GM21423 (cell line): Measurements from ENCODE around the gene EXOC3.
A peak's percentile ranks its signal among the peaks of the same experiment; 100 is the strongest.

Experiments used
- ATAC-seq: cut with Tn5 transposase; IDR thresholded peaks from one replicate; pipeline ENCODE4 v1.9.1; 2021; ENCODE audit warnings: mild to moderate bottlenecking, moderate library complexity; ENCODE audit not compliant: unreplicated experiment

The EXOC3 gene

DNA sequence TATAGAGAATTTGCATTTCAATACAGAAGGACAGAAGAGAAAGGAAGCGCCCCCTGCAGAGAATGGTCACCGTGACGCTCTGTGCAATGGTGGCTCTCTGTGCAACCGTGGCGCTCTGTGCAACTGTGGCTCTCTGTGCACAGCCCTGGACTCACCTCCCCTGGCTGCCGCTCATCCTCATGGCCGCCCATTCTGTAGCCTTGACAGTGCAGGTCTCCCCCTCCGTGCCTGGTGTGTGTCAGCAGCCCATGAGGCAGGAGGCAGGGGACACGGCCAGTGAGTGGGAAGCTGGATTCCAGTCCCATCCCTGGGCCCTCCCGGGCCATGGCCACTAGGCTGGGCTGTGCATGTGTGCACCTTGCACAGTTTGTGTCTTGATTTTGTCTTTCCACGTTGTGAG, 12.0 kb downstream of the EXOC3 start:
- no peak for ATAC-seq

GRCh38 chr5:455806-456205, 12.8 kb downstream of the EXOC3 start:
- no peak for ATAC-seq

- no peak for ATAC-seq
Observed at GRCh38 chr5:456351-457194, 13.6 kb downstream of the EXOC3 start.

GRCh38 chr5:457195-457961, 14.4 kb downstream of the EXOC3 start:
- ATAC-seq = no peak

DNA sequence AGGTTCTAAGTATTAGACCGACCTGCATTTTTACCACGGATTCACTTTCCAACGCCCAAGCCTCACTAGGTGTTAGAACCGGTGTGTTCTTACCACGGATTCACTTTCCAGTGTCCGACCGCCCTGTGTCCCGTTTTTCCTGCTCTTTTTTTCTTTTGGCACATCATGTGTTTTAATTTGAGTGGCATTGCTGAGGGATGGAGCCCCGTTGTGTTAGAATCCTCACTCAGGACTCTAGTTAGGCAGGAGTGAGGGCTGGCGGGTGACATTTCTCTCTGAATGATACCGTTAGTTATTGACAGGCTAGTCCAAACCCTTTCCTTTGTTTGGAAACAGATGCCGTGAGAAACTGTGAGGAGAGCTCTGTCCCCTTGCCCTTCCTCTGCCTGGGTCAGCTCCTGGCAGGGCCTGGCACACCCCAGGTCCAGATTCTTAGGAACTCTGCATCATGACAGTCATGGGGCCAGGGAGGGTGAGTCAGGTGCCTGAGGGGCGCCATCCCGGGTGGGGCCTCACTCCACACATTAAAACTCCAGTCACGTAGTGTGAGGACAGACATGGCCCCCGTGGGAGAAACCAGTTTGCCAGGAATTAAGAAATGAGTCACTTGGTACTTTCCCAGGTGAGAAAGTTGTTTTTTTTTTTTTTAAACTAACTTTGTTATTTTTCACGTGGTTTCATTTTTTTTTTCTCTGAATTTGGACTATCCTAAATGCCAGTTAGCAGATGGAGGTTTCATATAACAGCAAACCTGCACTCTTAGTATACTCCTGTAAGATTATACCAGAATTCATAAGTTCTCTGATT, 15.8 kb downstream of the EXOC3 start:
- peak; percentile 67 for ATAC-seq

DNA sequence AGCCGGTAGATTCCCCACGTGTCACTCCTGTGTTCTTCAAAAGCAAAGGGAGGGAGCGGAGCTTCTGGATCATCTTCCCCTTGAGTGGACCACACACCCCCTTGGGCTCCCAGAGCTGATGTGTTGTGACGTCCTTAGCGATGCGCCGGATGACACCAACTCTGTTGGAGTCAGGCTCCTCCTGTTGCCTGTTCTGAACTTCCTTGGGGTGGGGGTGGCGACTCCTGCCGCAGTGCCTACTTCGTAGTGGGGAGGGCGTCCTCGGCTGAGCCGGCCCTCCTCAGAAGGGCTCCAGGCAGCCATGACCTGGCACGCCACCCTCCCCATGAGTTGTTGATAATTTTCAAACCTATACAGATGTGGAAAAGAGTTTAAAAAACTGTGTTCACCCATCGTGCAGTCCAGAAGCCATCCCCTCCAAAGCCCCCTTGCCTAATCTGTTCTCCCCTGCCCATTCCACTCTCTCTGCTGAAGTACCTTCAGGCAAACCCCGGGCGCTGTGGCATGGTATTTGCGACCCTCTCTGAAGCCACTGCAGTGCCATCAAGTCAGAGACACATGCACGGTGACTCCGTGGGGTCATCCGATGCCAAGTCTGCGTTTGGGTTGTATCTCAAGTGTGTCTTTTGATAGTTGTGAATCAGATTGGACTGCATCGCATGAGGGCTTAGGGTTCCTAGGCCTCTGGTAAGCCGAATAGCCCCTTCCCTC, 16.7 kb downstream of the EXOC3 start:
- ATAC-seq = no peak

DNA sequence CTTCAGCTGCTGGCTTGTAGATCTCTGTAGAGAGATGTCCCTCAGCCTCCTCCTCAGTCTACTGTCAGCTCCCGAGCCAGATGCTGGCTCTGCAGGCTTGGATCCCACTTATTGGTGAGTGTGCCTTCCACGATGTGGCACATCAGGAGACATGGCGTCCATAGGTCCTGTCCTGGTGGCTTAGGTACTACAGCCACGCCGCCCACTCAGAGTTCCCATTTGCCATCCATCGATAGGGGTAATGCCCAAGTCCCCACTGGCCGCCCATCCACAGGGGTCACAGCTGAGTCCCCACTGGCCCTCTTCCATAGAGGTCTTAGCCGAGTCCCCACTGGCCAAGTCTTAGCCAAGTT, 17.3 kb downstream of the EXOC3 start:
- no peak for ATAC-seq

DNA sequence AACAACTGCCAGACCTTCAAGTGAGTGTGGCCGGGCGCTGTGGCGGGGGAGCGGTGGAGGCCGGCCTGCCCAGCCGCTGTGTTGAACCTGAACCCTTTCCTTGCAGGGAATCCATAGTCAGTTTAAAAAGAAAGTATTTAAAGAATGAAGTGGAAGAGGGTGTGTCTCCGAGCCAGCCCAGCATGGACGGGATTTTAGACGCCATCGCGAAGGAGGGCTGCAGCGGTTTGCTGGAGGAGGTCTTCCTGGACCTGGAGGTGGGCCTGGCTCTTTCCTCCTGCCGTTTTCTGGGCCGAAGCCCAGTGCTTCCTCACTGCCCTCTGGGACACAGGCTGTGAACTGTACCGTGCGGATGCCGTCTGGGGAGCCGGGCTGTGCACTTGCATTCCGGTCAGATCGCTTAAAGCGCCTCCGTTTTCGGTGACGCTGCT, 19.1 kb downstream of the EXOC3 start:
- no peak for ATAC-seq

- no peak for ATAC-seq
Observed at GRCh38 chr5:463301-463700, 20.3 kb downstream of the EXOC3 start.

DNA sequence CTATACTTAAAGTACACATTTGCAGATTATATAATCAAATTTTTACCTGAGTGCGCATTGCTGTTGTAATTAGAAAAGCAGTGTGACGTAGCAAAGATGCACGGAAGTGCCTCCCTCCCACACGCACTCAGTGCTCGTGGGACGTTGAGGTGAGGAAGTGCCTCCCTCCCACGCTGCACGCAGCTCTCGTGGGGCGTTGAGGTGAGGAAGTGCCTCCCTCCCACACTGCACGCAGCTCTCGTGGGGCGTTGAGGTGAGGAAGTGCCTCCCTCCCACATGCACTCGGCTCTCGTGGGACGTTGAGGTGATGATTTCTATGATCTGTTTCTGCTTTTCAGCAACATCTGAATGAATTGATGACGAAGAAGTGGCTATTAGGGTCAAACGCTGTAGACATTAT, 21.0 kb downstream of the EXOC3 start:
- no peak for ATAC-seq

- no peak for ATAC-seq
Observed at GRCh38 chr5:464446-464842, 21.5 kb downstream of the EXOC3 start.

GRCh38 chr5:464843-465590, 22.0 kb downstream of the EXOC3 start:
- no peak for ATAC-seq

GRCh38 chr5:465591-466403, 22.8 kb downstream of the EXOC3 start:
- ATAC-seq = no peak

DNA sequence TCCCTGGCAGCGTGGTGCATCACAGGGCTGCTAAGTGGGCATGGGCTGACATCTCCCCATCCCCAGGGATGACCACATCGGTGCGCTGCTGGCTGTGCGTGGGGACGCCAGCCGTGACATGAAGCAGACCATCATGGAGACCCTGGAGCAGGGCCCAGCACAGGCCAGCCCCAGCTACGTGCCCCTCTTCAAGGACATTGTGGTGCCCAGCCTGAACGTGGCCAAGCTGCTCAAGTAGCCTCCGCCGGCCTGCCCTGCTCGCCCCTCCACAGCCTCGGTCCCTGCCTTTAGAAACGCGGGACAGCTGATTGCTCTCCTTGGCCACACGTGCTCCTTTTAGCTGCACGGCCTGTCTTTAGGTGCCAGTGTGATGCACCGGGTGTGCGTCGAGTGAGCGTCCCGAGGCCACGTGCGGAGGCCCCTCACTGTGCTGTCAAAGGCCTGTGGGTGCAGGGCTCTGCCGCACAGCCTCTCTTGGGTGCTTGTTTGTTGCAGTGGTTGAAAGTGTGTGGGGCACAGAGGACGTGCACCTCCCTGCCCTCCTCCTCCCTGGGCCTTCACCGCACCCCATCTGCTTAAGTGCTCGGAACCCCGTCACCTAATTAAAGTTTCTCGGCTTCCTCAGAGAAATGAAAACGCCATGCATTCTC, 23.8 kb downstream of the EXOC3 start:
- ATAC-seq = no peak

DNA sequence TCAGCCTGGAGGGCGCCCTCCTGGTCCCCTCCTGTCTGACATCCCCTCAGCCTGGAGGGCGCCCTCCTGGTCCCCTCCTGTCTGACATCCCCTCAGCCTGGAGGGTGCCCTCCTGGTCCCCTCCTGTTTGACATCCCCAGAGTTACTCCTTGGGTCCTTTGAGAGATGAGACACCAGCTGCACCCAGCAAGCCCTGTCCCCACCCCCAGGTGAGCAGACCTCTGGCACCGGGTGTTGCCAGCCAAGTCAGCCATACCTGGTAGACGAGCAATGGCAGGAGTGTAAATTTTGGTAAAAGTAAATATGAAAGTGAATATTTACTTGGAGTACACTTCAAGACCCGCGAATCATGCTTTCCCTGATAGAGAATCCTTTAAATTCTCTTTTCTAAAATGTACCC, 25.4 kb downstream of the EXOC3 start:
- no peak for ATAC-seq

DNA sequence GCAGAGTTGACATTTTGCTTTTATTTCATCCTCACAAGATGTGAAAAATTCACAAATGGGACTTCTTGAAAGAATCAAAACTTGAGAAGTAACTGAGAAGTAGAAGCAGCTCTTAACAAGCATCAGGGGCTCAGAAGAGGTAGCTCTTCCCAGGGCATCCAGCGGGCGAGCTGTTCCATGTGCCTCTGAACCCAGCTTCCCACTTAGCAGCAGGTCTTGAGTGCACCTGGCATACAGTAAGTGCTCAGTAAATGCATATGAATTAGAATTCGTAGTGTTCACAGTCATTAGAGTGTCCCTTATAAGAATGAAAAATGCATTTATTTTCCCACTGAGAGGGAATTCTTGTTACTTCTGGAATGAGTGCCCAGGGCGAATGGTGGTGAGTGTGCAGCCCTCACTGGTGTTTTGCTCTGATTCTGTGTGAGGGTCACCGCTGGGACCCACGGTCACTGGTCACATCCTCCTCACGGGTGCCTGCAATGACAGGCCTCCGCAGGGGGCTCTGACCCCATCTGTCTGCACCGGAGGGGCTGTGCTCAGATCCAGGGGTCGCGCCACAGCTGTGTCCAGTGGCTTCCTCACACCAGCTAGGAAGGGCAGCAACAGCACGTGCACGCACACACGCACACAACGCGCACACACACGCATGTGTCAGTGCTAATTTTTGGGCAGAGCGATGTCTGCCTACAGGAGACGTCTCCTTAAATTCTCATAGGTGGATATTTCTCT, 26.9 kb downstream of the EXOC3 start:
- no peak for ATAC-seq

DNA sequence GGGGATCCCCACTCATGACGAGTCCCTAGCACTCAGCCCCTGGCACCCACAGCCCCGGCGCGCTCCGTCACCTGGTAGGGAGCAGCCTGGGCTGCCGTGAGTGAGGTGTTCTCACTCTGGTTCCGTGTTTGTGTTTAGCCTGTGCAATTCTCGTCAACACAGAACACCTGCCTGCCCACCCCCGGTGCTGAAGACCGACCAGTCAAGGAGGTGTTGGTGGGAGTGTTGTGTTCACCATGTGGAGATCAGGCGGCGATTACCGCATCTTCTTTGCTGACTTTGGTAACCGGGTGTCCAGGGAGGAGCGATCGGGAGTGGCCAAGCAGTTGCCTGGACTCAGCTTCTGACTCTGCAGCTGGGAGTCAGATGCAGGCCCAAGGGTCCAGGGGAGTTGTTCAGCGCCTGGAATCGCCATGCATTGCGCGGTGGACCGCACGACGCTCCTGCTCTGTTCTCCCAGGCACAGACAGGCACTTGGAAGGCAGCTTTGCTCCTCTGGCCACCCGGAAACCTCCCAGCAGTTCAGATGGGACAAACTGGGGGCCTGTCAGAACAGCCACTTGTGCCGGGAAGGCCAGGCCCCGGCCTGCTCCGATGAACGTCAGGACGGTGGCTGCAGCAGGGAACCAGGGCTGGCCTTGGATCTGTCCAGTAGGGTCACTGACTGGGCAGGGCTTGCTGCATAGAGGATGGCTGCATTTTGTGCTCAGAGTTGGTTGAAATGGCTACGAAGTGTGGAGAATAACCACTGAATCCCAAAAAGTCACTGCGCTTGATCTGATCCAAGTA, 28.2 kb downstream of the EXOC3 start:
- no peak for ATAC-seq

DNA sequence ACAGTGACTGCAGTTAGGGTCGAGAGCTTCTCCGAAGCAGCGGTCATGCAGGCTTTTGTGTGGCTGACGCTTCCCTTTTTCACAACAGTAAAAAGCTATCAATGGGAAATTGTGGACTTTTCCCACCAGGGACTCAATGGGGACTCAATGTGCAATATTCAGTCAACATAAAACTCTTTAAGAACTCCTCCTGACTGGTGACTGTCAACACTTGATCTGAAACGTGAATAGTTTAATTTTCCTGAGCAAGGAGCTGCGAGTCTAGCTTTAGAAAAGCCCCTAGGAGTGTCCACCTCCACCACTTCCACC, 28.7 kb downstream of the EXOC3 start:
- ATAC-seq = no peak
